Measurements from ENCODE around the gene RGR. TPM values are rescaled to one million over a fixed set of nuclear protein-coding genes. Genes with fewer than 3 reads are reported as not detected.

The RGR gene, protein sequence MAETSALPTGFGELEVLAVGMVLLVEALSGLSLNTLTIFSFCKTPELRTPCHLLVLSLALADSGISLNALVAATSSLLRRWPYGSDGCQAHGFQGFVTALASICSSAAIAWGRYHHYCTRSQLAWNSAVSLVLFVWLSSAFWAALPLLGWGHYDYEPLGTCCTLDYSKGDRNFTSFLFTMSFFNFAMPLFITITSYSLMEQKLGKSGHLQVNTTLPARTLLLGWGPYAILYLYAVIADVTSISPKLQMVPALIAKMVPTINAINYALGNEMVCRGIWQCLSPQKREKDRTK
- not detected for total RNA-seq
- polyA plus RNA-seq, result not detected

DNA sequence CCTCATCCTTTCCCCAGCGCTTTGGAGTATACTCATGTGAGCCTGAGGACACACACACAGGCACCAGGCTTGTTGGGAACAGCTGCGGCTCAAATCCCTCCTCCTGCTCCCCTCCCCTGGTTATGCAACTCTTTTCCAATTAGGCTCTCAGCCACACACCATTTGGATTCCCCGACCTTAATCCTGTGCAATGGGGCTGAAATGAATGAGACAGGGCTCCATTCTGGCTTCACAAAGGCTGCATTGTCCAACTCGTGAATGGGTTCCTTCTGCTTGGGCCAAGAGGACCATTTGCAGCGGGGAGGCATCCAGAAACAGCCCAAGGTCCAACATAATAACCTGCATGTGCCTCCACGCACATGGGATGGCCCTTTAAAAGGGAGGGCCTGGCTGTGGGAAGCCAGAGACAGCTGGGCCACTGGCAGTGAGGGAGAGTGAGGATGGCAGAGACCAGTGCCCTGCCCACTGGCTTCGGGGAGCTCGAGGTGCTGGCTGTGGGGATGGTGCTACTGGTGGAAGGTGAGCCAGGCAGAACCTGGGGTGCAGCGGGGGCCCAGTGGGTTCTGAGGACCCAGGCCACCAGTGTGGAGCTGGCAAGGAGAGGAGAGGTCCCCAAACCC lies at the start of gene RGR:
RGR (plus strand) TSS at position 403 of the 620 bp plus-strand sequence; CDS start at position 441, 38 bp downstream.
- DNase-seq, result no peak
- Mint-ChIP-seq H3K27me3 (peaks cover 0 to 4% of the 10 kb centered on the region in 2 donors), H3K4me3 (no peak within 1 kb of the TSS), H3K9me3 (peaks cover 0 to 2% (median 0%) of the 10 kb centered on the region in 8 donors), H3K4me1 (no peaks in the 10 kb centered on the region), H3K36me3 (no peaks in the 10 kb centered on the region), H3K27ac (no peak within 1 kb of the TSS)
- Histone ChIP-seq H3K4me3 (ENCODE audit: low read length in 2 of 2) (no peak within 1 kb of the TSS), H3K27ac (ENCODE audit: low read depth, low read length) (no peak within 1 kb of the TSS), H3K36me3 (ENCODE audit: insufficient read depth, low read length) (no peaks in the 10 kb centered on the region), H3K4me1 (ENCODE audit: insufficient read depth, low read length) (no peaks in the 10 kb centered on the region), H3K9me3 (ENCODE audit: control insufficient read depth in 1 of 2, low read length in 2 of 2) (no peaks in the 10 kb centered on the region), H3K27me3 (ENCODE audit: insufficient read depth, low read length) (no peaks in the 10 kb centered on the region)
- ChIA-PET POLR2A (ENCODE audit: partially characterized antibody) (no interaction called here), CTCF (ENCODE audit: partially characterized antibody) (interaction anchor here (1.5 kb wide), 1 partner anchor 20 kb away, joined by 4 read pairs; no protein-coding TSS in a partner anchor)
- intact Hi-C loops (cut with micrococcal nuclease), result no loop called here

- peaks cover 6 to 17% (median 9%) of the 10 kb centered on the region in 4 donors for H3K4me1 Mint-ChIP-seq
- Histone ChIP-seq H3K4me1 (ENCODE audit: insufficient read depth, low read length) (peaks cover 17% of the 10 kb centered on the region), H3K9me3 (ENCODE audit: control insufficient read depth in 1 of 2, low read length in 2 of 2) (no peaks in the 10 kb centered on the region), H3K4me3 (ENCODE audit: low read length in 2 of 2) (no peak overlapping the region), H3K36me3 (ENCODE audit: insufficient read depth, low read length) (no peaks in the 10 kb centered on the region), H3K27ac (ENCODE audit: low read depth, low read length) (no peak overlapping the region), H3K27me3 (ENCODE audit: insufficient read depth, low read length) (peaks cover 13% of the 10 kb centered on the region)
- H3K27me3 Mint-ChIP-seq, result peaks cover 19 to 27% of the 10 kb centered on the region in 2 donors
- POLR2A ChIA-PET (ENCODE audit: partially characterized antibody), result no interaction called here
- no peak overlapping the region for H3K27ac Mint-ChIP-seq
- no peaks in the 10 kb centered on the region for H3K36me3 Mint-ChIP-seq
- peak overlapping the region in 2 of 8 donors; percentile 30 to 37 for H3K4me3 Mint-ChIP-seq
- intact Hi-C loops (cut with micrococcal nuclease), result no loop called here
- CTCF ChIA-PET (ENCODE audit: partially characterized antibody), result interaction anchor here (1.3 kb wide), 1 partner anchor 9 kb away, joined by 4 read pairs; no protein-coding TSS in a partner anchor
- no peak for DNase-seq
- H3K9me3 Mint-ChIP-seq, result no peaks in the 10 kb centered on the region
Observed at GRCh38 chr10:84196083-84196482, 48.8 kb upstream of the RGR start.

GRCh38 chr10:84196941-84197340 lies 47.9 kb upstream of the RGR start:
- Histone ChIP-seq H3K27me3 (ENCODE audit: insufficient read depth, low read length) (peaks cover 13% of the 10 kb centered on the region), H3K4me3 (ENCODE audit: low read length in 2 of 2) (no peak overlapping the region), H3K27ac (ENCODE audit: low read depth, low read length) (no peak overlapping the region), H3K9me3 (ENCODE audit: control insufficient read depth in 1 of 2, low read length in 2 of 2) (no peaks in the 10 kb centered on the region), H3K36me3 (ENCODE audit: insufficient read depth, low read length) (no peaks in the 10 kb centered on the region), H3K4me1 (ENCODE audit: insufficient read depth, low read length) (peaks cover 11% of the 10 kb centered on the region)
- no peaks in the 10 kb centered on the region for H3K36me3 Mint-ChIP-seq
- CTCF ChIA-PET (ENCODE audit: partially characterized antibody), result interaction anchor here (1.3 kb wide), 1 partner anchor 8 kb away, joined by 4 read pairs; no protein-coding TSS in a partner anchor
- H3K27me3 Mint-ChIP-seq, result peaks cover 19 to 25% of the 10 kb centered on the region in 2 donors
- intact Hi-C loops (cut with micrococcal nuclease), result no loop called here
- peaks cover 1 to 12% (median 4%) of the 10 kb centered on the region in 4 donors for H3K4me1 Mint-ChIP-seq
- DNase-seq, result no peak
- no peak overlapping the region for H3K4me3 Mint-ChIP-seq
- no peak overlapping the region for H3K27ac Mint-ChIP-seq
- POLR2A ChIA-PET (ENCODE audit: partially characterized antibody), result no interaction called here
- H3K9me3 Mint-ChIP-seq, result no peaks in the 10 kb centered on the region

DNA sequence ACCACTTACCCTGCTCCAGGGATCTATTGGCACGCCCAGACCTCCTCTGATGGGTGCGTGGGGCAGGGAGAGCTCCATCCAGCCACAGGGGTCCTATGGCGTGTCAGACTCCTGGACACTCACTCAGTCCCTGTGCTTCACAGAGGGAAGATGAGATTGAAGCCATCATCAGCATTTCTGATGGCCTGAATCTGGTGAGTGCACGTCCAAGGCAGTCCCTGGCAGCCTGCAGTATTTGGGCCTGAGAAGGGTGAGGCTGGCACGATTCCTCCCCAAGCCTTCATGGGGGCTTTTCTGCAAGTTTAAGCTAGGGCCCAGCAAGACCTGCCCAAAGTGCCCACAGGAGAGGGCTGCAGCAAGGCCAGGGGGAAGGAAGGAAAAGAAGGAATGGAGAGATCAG lies 47.2 kb upstream of the RGR start:
- peaks cover 19 to 27% of the 10 kb centered on the region in 2 donors for H3K27me3 Mint-ChIP-seq
- Histone ChIP-seq H3K9me3 (ENCODE audit: control insufficient read depth in 1 of 2, low read length in 2 of 2) (no peaks in the 10 kb centered on the region), H3K27ac (ENCODE audit: low read depth, low read length) (no peak overlapping the region), H3K27me3 (ENCODE audit: insufficient read depth, low read length) (peaks cover 13% of the 10 kb centered on the region), H3K4me1 (ENCODE audit: insufficient read depth, low read length) (peaks cover 11% of the 10 kb centered on the region), H3K36me3 (ENCODE audit: insufficient read depth, low read length) (no peaks in the 10 kb centered on the region), H3K4me3 (ENCODE audit: low read length in 2 of 2) (no peak overlapping the region)
- intact Hi-C loops (cut with micrococcal nuclease), result no loop called here
- no peaks in the 10 kb centered on the region for H3K36me3 Mint-ChIP-seq
- no peaks in the 10 kb centered on the region for H3K9me3 Mint-ChIP-seq
- no peak overlapping the region for H3K27ac Mint-ChIP-seq
- DNase-seq, result no peak
- no peak overlapping the region for H3K4me3 Mint-ChIP-seq
- ChIA-PET POLR2A (ENCODE audit: partially characterized antibody) (no interaction called here), CTCF (ENCODE audit: partially characterized antibody) (no interaction called here)
- peaks cover 1 to 12% (median 4%) of the 10 kb centered on the region in 4 donors for H3K4me1 Mint-ChIP-seq

- POLR2A ChIA-PET (ENCODE audit: partially characterized antibody), result no interaction called here
- no peak overlapping the region for H3K27ac ChIP-seq (ENCODE audit: low read depth, low read length)
- Mint-ChIP-seq H3K4me1 (peaks cover 1 to 12% (median 4%) of the 10 kb centered on the region in 4 donors), H3K9me3 (no peaks in the 10 kb centered on the region), H3K27ac (peak overlapping the region in 1 of 7 donors; percentile 39), H3K4me3 (no peak overlapping the region), H3K27me3 (peaks cover 16 to 25% of the 10 kb centered on the region in 2 donors), H3K36me3 (no peaks in the 10 kb centered on the region)
- no peaks in the 10 kb centered on the region for H3K36me3 ChIP-seq (ENCODE audit: insufficient read depth, low read length)
- CTCF ChIA-PET (ENCODE audit: partially characterized antibody), result no interaction called here
- intact Hi-C loops (cut with micrococcal nuclease), result no loop called here
- H3K4me3 ChIP-seq (ENCODE audit: low read length in 2 of 2), result no peak overlapping the region
- DNase-seq, result no peak
- peaks cover 13% of the 10 kb centered on the region for H3K27me3 ChIP-seq (ENCODE audit: insufficient read depth, low read length)
- H3K4me1 ChIP-seq (ENCODE audit: insufficient read depth, low read length), result peaks cover 11% of the 10 kb centered on the region
- H3K9me3 ChIP-seq (ENCODE audit: control insufficient read depth in 1 of 2, low read length in 2 of 2), result no peaks in the 10 kb centered on the region
Observed at GRCh38 chr10:84198206-84198915, 46.5 kb upstream of the RGR start.

DNA sequence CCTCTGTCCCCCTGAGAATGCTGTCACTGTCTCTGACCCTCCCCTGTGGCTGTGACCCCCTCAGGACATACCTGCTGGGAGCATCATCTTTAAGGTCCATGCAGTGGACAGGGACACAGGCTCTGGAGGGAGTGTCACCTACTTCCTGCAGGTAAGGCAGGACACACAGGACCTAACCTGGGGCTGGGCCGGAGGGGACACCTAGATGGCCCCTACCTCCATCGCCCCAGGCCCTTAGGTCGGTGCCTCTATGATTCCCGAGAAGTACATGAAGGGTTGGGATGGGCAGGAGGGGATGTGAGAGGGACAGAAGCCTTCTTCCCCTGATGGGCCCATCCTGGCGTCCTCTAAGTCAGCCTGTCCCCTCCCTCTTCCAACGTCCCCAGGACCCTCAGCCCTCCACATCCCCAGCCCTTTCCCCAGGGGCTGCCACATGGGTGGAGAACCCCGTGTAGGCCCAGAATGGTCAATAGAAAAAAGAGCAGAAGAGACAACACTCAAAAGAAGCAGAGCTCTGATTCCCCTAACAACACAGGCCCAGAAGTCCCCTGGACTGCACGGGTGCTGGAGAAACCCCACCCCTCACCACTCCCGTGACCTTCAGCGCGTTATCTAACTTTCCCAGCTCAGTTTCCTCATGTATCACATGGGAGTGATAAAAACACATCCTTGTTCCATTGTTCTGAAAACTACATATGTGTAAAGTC lies 44.2 kb upstream of the RGR start:
- H3K9me3 Mint-ChIP-seq, result no peaks in the 10 kb centered on the region
- ChIA-PET POLR2A (ENCODE audit: partially characterized antibody) (no interaction called here), CTCF (ENCODE audit: partially characterized antibody) (interaction anchor here (1.7 kb wide), 1 partner anchor 53 kb away, joined by 6 read pairs; no protein-coding TSS in a partner anchor)
- no peaks in the 10 kb centered on the region for H3K9me3 ChIP-seq (ENCODE audit: control insufficient read depth in 1 of 2, low read length in 2 of 2)
- DNase-seq, result no peak
- no peaks in the 10 kb centered on the region for H3K36me3 Mint-ChIP-seq
- H3K27ac ChIP-seq (ENCODE audit: low read depth, low read length), result no peak overlapping the region
- H3K4me3 ChIP-seq (ENCODE audit: low read length in 2 of 2), result no peak overlapping the region
- no peak overlapping the region for H3K4me3 Mint-ChIP-seq
- no peaks in the 10 kb centered on the region for H3K36me3 ChIP-seq (ENCODE audit: insufficient read depth, low read length)
- H3K4me1 ChIP-seq (ENCODE audit: insufficient read depth, low read length), result no peaks in the 10 kb centered on the region
- H3K27me3 ChIP-seq (ENCODE audit: insufficient read depth, low read length), result peaks cover 7% of the 10 kb centered on the region
- no peak overlapping the region for H3K27ac Mint-ChIP-seq
- H3K27me3 Mint-ChIP-seq, result peaks cover 11 to 25% of the 10 kb centered on the region in 2 donors
- intact Hi-C loops (cut with micrococcal nuclease), result no loop called here
- peaks cover 0 to 8% (median 1%) of the 10 kb centered on the region in 4 donors for H3K4me1 Mint-ChIP-seq

Measured in CD4-positive, alpha-beta memory T cell (primary cell).